Activated effector memory CD4-positive, alpha-beta T cell treated with anti-CD3 and anti-CD28 coated beads, Interleukin-2, amount 50 U/mL, for 16 hours (primary cell): ENCODE data around the gene CALM3.

Source experiments
- DNase-seq: peaks from one replicate; pipeline ENCODE4 v3.0.0-alpha.2; 2020

Gene CALM3

DNA sequence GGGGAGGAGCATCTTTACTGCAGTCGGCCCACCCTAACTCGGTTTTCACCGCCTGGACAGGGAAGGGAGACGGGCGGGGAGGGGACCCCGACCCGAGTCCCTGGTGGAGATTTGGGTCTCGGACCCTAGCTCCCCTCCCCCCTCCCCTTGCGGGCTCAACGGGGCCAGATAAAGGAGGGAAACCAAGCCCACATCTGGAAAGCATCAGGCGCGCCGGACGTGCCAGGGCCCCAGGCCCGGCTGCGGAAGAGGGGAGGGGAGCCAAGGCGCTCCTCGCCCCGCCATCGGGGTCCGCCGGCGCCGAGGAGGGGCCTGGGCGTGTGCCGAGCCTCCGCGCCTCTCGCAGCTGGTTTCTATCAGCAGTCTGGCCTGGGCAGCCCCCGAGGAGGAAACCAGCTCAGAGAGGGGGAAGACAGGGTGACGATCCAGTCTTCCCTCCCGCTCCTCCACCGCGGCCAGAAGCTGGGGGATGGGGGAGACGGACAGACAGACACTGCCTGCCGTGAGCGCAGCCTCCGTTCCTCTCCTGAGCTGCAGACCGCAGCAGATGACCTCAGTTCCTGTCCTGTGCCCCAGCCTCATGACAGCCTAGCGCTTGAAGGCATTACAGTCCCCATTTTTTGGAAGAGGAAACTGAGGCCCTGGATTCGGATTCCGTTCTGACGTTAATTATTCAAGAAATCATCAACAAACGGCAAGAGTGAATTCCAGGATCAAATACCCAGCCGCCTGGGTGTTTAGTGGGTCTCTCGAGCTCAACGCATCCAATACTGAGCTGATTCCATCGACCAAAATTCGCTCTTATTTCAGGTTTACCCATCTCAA lies 38.4 kb downstream of the CALM3 start:
- DNase-seq: no peak

DNA sequence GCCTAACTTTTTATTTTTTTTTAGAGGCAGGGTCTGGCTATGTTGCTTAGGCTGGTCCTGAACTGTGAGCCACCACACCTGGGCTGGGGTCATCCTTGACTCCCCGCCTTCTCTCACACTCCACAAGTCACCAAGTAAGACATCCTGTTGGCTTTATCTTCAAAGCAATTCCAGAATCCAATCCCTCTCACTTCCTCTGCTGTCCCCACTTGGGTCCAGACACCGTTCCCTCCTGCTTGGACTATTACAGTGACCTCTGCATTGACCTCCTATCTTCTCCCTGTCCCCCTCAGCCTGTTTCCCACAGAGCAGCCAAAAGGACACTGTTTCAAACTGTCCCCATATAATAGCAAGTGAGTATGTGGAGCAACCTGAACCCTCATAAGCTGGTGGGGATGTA lies 39.5 kb downstream of the CALM3 start:
- no peak for DNase-seq

DNA sequence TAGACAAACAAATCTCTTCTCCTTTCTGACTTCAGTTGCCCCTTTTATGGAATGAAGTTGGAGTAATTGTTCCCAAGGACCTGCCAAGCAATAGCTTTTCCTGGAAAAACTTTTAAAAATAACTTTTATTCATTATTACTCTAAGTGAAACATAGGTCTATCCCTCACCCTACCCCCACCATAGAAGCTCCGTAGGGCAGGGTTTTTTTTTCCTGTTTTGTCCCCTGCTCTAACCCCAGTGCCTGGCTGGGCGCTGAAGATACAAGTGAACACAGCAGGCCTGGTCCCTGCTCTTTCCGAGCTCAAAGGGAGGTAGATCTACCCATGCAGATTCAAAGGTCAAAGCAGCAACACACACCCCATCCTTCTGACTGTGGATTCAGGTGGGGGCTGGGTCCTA lies 43.6 kb downstream of the CALM3 start:
- no peak for DNase-seq

DNA sequence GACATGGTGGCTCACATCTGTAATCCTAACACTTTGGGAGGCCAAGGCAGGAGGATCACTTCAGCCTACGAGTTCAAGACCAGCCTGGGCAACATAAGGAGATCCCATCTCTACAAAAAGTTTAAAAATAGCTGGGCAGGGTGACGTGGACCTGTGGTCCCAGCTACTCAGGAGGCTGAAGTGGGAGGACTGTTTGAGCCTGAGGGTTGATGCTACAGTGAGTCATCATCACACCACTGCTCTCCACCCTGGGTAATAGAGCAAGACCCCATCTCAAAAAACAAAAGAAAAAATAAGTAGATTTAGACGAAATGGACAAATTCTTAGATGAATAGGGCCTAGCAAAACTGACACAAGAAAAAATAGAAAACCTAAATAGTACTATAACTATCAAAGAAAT lies 45.3 kb downstream of the CALM3 start:
- DNase-seq: no peak

DNA sequence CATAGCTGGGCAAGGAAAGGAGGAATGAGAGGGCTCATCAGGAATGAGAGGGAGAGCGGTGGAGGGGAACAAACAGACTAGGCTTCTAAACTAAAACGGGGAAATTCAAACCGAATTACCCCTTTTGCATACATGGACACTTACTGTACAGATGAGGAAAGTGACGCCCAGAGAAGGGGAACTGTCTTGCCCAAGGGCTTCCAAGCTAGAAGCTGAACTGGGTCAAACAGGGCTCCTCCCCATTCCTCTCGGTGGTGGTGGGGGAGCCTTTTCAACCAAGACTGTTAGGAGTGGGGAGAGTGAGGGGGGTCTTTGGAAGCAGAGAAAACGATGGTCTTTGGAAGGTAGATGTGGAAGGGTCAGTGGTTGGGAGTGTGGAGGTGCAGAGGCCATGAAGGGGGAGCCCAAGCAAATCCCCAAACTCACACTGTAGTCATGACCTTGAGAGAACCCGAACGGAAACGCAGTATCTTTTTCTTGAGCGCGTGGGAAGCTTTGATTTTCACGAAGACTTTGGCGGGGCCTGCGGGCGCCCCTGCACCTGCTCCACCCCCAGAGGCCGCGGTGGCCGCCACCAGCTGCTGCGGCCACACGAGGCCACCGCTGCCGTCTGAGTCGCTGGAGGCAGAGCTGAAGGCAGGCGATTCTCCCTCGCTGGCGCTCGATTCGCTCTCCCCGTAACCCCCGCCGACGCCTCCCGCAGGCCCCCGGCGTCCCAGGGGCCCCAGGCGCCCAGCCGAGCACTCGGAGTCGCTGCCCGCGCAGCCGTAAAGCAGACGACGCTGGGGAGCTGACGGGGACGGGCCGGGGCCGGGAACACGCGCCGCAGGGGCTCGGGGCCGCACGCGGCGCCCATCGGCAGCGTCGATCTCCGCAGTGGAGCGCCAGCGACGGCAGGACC lies 47.2 kb downstream of the CALM3 start:
- no peak for DNase-seq

DNA sequence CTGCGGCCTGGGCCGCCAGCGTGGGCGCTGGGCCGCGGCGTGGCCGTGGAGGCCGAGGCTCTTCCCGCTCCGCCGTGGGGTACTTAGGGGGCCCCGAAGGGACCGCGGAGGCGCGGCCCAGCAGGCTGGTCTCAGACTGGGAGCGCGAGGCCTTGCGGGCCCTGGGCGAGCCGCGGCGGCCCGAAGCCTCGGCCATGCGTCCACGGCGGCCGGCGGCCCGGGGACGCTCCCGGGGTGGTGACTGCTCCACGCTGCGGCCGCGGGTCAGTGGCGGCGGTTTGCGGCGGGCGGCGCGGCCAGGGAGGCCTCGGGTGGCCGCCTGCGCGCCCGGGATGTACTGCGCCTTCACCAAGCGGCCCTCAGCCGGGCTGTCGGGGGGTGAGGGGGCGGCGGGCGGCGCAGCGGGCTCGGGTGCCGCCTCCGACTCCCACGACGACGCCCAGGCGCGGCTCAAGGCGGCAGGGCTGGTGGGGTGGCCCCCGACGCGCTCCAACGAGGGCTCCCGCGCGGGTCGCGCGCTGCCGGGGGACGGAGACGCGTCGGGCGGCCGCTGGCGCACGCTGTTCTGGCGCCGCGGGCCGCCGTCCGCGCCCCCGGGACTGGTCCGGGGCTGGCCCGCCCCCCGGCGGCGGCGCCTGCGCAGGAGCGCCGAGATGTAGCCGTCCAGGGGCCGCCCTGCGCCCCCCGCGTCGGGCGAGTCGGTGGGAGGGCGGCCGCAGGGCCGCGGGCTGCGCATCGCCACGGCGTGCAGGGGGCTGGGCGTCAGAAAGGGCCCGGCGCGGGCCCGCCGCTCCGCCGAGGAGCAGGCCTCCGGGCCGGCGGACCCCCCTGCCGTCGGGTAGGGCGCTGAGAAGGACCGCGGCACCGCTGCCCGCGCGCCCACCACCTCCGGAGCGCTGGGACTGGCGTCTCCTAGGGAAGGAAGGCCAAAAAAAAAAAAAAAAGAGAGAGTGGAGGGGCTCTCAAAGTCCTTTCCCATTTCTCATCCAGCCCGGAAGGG lies 48.1 kb downstream of the CALM3 start:
- no peak for DNase-seq

DNA sequence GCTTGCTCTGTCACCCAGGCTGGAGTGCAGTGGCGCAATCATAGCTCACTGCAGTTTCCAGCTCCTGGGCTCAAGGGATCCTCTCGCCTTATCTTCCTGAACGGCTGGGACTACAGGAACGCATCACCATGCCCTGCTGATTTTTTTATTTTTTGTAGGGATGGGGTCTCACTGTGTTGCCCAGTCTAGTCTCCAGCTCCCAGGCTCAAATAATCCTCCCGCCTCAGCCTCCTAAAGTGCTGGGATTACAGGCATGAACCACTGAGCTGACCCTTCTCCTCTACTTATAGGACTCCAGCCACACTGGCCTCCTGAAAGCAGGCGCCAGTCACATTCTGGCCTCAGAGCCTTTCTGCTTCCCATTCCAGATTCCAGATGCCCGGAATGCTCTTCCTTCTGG lies 49.3 kb downstream of the CALM3 start:
- DNase-seq: no peak

DNA sequence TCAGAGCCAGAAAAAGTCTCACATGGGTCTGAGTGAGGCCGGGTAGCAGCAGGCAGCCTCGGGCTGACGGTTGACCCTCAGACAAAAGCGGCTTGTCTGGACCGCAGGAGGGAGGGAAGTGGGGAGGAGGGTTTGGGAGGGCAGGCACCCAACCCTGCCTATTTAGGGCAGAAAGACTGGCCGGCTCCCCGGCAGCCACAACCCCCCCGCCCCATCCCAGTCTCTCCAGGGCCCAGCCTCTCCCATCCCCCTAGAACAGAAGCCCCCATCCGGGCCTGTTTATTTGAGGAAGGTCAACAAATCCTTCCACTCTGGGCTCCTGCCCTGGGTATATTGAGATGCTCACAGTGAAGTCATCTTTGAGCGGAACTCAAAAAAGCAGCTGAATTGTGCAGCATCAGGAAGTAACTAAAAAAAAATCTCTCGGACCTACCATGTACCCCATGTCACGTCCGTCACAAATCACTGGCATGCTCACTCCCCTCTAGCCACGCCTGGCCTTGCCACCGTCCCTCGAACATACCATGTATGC lies 53.6 kb downstream of the CALM3 start:
- no peak for DNase-seq

DNA sequence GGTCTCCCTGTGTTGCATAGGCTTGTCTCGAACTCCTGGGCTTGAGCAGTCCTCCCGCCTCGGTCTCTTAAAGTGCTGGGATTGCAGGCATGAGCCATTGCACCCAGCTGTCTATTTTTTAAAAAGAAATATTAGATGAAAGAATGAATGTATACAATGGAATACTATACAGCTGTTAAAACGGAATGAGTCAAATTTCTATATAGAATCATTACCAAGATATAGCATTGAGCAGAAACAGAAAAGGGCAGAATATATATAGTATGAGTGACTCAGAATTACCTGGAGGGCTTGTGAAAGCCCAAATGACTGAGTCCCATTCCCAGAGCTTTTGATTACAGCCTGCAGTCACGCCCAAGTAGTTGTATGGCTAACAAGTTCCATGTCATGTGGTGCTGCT lies 55.4 kb downstream of the CALM3 start:
- DNase-seq: no peak

DNA sequence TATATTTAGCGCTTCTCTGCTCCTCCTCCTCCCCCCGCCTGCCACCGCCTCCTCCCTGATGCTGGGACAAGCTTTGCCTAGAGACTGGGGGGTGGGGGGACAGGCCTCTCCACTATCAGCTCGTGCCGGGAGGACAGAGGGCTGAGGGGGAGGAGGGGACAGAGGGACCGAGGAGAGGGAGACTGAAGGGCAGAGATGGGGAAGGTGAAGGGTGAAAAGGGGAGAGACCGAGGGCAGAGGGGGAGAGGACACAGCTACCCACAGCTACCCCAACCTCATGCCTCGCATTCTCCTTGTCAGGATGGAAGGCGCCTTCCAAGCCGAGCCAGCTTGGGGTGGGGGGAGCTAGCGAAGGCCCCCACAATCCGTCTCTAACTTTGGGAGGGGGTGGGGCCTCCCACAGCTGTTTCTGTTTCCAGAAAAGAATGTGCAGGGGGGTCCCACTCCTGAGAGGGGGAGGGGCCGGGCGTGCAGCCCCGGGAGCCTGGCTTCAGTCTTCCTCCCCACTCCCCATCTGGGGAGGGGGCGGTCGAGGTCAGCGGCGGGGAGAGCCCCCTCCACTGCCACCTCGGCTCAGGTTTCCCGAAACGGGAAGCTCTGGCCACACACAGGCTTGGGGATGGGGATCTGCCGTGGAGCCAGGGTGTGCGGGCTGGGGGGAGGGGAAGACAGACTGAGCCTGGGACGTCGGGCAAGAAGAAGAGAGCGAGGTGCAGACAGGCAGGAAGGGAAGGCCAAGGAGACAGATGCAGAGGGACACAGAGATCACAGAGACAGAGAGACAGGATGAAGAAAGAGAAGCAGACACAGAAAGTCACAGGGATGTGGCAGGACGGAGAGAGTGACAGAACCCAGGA lies 58.2 kb downstream of the CALM3 start:
- no peak for DNase-seq

DNA sequence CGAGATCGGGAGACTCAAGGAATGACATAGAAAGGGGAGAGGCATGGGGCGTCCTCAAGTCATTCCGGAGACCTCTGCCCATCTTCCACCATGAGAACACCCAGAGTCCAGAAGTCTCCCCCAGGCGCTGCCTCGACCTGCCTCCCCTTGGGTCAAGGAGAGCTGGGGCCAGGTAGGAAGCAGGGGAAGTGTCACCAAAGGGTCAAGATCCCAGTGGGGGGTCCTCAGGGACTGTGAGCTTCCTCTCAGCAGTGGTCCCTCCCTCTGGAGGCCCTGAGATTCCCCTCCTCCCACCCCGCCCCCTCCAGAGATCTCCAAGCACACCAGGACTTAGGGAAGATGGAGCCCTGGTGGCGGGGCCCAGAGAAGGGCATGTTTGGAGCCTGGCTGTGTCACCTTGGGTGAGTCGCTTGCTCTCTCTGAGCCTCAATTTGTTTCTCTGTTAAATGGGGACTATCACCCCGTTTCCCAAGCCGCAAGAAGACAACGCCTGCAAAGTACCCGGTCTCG lies 58.9 kb downstream of the CALM3 start:
- no peak for DNase-seq
